Activated T-cell treated with anti-CD3 and anti-CD28 coated beads for 1 hour (primary cell): Measurements from ENCODE around the gene LOXL1.

Source experiments
- DNase-seq: peaks from one replicate; pipeline ENCODE4 v3.0.0-alpha.2; 2020; ENCODE audit warnings: low read depth

The LOXL1 gene

DNA sequence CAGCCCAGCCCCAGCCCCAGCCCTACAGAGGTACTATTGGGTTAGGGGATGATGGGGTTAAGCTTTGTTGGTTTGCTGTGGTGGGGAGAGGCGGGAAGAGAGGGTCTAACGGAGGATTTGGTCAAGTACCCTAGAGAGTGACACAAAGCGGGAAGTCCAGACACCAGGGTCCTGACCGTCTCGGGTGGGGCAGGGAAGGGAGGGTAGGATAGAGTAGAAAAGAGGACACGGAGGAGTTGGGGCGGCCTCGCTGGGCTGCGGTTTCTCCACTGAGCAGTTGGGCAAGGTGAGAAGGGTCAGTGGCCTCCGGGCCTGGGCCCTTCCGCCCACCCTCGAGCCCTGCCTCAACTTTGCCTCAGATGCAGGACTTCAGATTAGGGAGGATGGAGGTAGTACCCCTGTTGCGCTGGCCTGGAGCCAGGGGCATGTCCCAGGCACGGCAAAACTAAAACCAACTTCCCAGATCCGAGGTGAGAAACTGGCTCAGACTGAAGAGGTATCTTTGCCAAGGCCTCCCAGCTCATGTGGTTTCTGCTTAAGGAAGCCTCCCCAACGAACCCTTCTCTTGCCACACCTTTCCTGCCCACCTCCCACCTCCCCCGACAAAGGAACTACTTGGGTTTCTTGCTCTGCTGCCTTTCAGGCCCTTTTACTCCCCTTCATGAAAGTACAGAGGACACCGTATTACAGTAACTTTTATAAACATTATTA, 68.8 kb downstream of the LOXL1 start:
- DNase-seq = no peak

DNA sequence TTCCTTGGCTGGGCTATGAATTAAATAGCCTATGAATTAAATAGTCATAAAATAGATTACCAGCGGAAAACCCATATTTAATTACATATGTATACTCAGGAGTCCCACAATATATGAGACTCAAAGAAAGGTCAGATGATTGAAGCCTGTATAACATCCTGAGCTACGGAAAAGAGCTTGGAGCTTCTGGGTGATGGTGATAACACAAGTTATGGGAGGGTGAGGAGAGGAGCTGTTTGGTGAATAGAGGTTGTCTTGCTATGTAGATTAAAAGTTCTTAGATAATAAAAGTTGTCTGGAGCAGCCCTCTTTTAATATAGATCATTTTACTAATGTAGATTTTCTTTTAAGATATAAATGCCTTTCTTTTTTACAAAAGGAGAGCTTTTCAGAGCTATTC, 70.0 kb downstream of the LOXL1 start:
- no peak for DNase-seq

DNA sequence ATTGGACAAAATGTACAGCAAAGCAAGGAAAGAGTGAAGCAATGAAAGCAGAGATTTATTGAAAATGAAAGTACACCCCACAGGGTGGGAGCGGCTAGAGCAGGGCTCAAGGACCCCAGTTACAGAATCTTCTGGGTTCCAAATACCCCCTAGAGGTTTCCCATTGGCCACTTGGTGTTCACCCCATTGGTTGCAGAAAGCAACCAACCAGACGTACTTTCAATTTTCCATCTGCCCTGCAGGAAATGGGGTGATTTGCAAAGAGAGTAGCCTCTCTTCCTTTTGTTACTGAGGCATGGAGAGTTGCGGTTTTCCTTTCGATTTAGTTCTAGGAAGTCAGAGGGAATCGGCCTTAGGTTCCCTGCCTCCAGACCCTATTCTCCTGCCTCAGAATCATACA, 70.7 kb downstream of the LOXL1 start:
- no peak for DNase-seq

DNA sequence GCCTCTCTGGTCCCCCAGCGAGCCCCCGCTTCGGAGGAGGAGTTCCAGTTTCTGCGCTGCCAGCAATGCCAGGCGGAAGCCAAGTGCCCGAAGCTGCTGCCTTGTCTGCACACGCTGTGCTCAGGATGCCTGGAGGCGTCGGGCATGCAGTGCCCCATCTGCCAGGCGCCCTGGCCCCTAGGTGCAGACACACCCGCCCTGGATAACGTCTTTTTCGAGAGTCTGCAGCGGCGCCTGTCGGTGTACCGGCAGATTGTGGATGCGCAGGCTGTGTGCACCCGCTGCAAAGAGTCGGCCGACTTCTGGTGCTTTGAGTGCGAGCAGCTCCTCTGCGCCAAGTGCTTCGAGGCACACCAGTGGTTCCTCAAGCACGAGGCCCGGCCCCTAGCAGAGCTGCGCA, 71.7 kb downstream of the LOXL1 start:
- no peak for DNase-seq
